Uterus (tissue), 4 donors: ENCODE measurements around the gene ZNF624. TPM values are rescaled to one million over a fixed set of nuclear protein-coding genes. Genes with fewer than 3 reads are reported as not detected.
A peak's percentile ranks its signal among the peaks of the same experiment; 100 is the strongest.

Experiments
- DNase-seq, 2 donors: peaks; one replicate each; pipeline ENCODE4 v3.0.0-alpha.2; 2019 to 2020
- H3K27ac ChIP-seq, 2 donors: fragments of 200-600 bp; sonication (generic); 1 replicate in 1 of 2; 2 replicates in 1 of 2; pipeline ENCODE4 v1.5.1; 2016 to 2018
- H3K27me3 ChIP-seq, 2 donors: fragments of 200-600 bp; sonication (generic); one replicate each; pipeline ENCODE4 v1.5.1; 2018 to 2019; ENCODE audit warnings: control low read depth in 1 of 2
- H3K36me3 ChIP-seq, 2 donors: fragments of 200-600 bp; sonication (generic); one replicate each; pipeline ENCODE4 v1.5.1; 2019; ENCODE audit warnings: control low read depth in 1 of 2
- H3K4me1 ChIP-seq, 2 donors: fragments of 200-600 bp; sonication (generic); one replicate each; pipeline ENCODE4 v1.5.1; 2018 to 2019; ENCODE audit warnings: control low read depth in 1 of 2
- H3K4me3 ChIP-seq, 2 donors: fragments of 200-600 bp; sonication (generic); 1 replicate in 1 of 2; 2 replicates in 1 of 2; pipeline ENCODE4 v1.5.1; 2018 to 2019; ENCODE audit warnings: mild to moderate bottlenecking in 1 of 2
- H3K9me3 ChIP-seq, 2 donors: fragments of 200-600 bp; sonication (generic); one replicate each; pipeline ENCODE4 v1.5.1; 2019; ENCODE audit warnings: control low read depth in 1 of 2
- CTCF ChIP-seq, 4 experiments: fragments of 200-600 bp in 2 of 4; fragments of 450-650 bp in 2 of 4; sonication (generic) in 2 of 4; IDR thresholded peaks; one replicate each; pipeline ENCODE4 v1.5.1; 2016 to 2019; ENCODE audit warnings: antibody characterized with exemption in 4 of 4, mild to moderate bottlenecking in 2 of 4, moderate library complexity in 1 of 4
- POLR2A ChIP-seq, 2 donors: fragments of 450-650 bp; IDR thresholded peaks; one replicate each; pipeline ENCODE4 v1.6.1; 2016; ENCODE audit warnings: antibody characterized with exemption in 2 of 2, mild to moderate bottlenecking in 1 of 2, moderate library complexity in 1 of 2
- intact Hi-C: fragments of 100-400 bp; cut with DNase I; formaldehyde crosslinking; loops from one replicate; pipeline ENCODE4 v1.15.1; 2023; ENCODE audit warnings: low total_unique reads
- small RNA-seq: library from RNA; depleted of rRNA; stranded (forward); fragments of <200 nt; gene quantifications from one replicate; pipeline ENCODE3, GENCODE V24; 2016
- total RNA-seq, 4 donors: library from RNA; depleted of rRNA in 3 of 4; stranded (reverse); fragments of >200 nt in 3 of 4; gene quantifications; one replicate each; pipeline versions ENCODE4 v1.1.0 to v1.2.4, GENCODE V29; 2014 to 2023
- donor health status: DM: yes; HTN: yes; CAD: no.

The ZNF624 gene
- total RNA-seq, 4 donors from 2014 or later, result 2.4 to 28.0 (median 5.5) TPM

GRCh38 chr17:16583781-16584180 is 69.9 kb downstream of the ZNF624 start:
- no peaks in the 10 kb centered on the region for H3K27me3 ChIP-seq
- peaks cover 0 to 4% of the 10 kb centered on the region in 2 donors for H3K4me1 ChIP-seq
- TF ChIP-seq POLR2A (IDR thresholded peaks at IDR 0.05), result no peak
- TF ChIP-seq CTCF (IDR thresholded peaks at IDR 0.05), result no peak
- H3K4me3 ChIP-seq, result no peak overlapping the region
- intact Hi-C loops, result no loop called here
- H3K9me3 ChIP-seq, result no peaks in the 10 kb centered on the region
- no peak for DNase-seq
- H3K27ac ChIP-seq, result peak overlapping the region in 1 of 2 donors; percentile 46
- no peaks in the 10 kb centered on the region for H3K36me3 ChIP-seq

GRCh38 chr17:16573466-16573865 is 80.2 kb downstream of the ZNF624 start:
- no peaks in the 10 kb centered on the region for H3K27me3 ChIP-seq
- TF ChIP-seq POLR2A (IDR thresholded peaks at IDR 0.05) (no peak), CTCF (IDR thresholded peaks at IDR 0.05) (no peak)
- intact Hi-C loops, result no loop called here
- no peak for DNase-seq
- H3K4me1 ChIP-seq, result peaks cover 0 to 5% of the 10 kb centered on the region in 2 donors
- H3K9me3 ChIP-seq, result no peaks in the 10 kb centered on the region
- H3K27ac ChIP-seq, result no peak overlapping the region
- H3K4me3 ChIP-seq, result no peak overlapping the region
- no peaks in the 10 kb centered on the region for H3K36me3 ChIP-seq

Small RNAs within 50 kb of the gene (small RNA-seq; reads per million reads assigned to genes)
- gene RNU6-405P, result not detected

Other genes starting within 250 kb of the ZNF624 start
- 10 to 100 TPM in 2 of 4 donors, 1 to 10 TPM in 2; 6.2 to 26.2 (median 12.9) TPM for gene TRPV2, start 238.3 kb downstream of the ZNF624 start, total RNA-seq
- 1 to 10 TPM in 3 of 4 donors, under 1 TPM in 1; 0.26 to 6.0 (median 3.7) TPM for gene LRRC75A, start 161.7 kb downstream of the ZNF624 start, total RNA-seq
- 10 to 100 TPM in 1 of 4 donors, 1 to 10 TPM in 3; 4.6 to 29.5 (median 5.4) TPM for gene ZNF287, start 84.6 kb downstream of the ZNF624 start, total RNA-seq
- gene CCDC144A, start 36.4 kb upstream of the ZNF624 start, total RNA-seq, result 10 to 100 TPM in 2 of 4 donors, under 1 TPM in 2; 0.29 to 27.3 (median 12.3) TPM